ENCODE measurements around the gene TRPM2. TPM values are rescaled to one million over a fixed set of nuclear protein-coding genes. Genes with fewer than 3 reads are reported as not detected.

The TRPM2 gene
- total RNA-seq, 4 donors from 2014 or later = 0.15 to 0.52 (median 0.44) TPM

DNA sequence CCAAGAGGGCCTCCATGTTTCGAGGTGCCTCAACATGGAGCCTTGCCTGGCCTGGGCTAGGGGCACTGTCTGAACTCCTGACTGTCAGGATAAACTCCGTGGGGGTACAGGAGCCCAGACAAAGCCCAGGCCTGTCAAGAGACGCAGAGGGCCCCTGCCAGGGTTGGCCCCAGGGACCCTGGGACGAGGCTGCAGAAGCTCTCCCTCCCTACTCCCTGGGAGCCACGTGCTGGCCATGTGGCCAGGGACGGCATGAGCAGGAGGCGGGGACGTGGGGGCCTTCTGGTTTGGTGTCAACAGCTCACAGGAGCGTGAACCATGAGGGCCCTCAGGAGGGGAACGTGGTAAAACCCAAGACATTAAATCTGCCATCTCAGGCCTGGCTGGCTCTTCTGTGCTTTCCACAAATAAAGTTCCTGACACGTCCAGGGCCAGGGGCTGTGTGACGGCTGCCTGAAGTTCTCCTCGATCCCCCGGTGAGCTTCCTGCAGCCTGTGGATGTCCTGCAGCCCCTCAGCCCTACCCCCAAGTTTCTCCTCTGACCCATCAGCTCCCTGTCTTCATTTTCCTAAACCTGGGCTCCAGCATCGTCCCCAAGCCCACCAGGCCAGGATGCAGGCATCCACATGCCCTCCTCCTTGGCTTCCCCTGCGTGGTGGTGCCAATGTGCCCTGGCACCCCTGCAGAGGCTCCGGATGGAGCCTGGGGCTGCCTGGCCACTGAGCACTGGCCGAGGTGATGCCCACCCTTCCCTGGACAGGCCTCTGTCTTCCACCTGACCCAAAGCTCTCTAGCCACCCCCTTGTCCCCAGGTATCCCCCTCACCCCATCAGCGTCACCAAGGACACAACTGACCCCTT, 89.1 kb downstream of the TRPM2 start:
- H3K27ac ChIP-seq = no peak overlapping the region
- no peak overlapping the region for H3K4me3 ChIP-seq
- DNase-seq (no peak), ATAC-seq (no peak)
- no peaks in the 10 kb centered on the region for H3K9me3 ChIP-seq
- H3K27me3 ChIP-seq = peaks cover 6 to 12% (median 10%) of the 10 kb centered on the region in 3 donors
- in situ Hi-C loops (cut with MboI; ENCODE audit: low sequenced_read_pairs in 4 of 4) (no loop called here), intact Hi-C loops (cut with DNase I; ENCODE audit: low total_unique reads) (no loop called here)
- TF ChIP-seq, protein P1, sequence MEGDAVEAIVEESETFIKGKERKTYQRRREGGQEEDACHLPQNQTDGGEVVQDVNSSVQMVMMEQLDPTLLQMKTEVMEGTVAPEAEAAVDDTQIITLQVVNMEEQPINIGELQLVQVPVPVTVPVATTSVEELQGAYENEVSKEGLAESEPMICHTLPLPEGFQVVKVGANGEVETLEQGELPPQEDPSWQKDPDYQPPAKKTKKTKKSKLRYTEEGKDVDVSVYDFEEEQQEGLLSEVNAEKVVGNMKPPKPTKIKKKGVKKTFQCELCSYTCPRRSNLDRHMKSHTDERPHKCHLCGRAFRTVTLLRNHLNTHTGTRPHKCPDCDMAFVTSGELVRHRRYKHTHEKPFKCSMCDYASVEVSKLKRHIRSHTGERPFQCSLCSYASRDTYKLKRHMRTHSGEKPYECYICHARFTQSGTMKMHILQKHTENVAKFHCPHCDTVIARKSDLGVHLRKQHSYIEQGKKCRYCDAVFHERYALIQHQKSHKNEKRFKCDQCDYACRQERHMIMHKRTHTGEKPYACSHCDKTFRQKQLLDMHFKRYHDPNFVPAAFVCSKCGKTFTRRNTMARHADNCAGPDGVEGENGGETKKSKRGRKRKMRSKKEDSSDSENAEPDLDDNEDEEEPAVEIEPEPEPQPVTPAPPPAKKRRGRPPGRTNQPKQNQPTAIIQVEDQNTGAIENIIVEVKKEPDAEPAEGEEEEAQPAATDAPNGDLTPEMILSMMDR (IDR thresholded peaks at IDR 0.05 in 4 of 5, conservative IDR thresholded peaks at IDR 0.05 in 1 of 5) = no peak
- TF ChIP-seq POLR2A (IDR thresholded peaks at IDR 0.05) = no peak
- H3K4me1 ChIP-seq = no peaks in the 10 kb centered on the region
- H3K36me3 ChIP-seq = no peaks in the 10 kb centered on the region

DNA sequence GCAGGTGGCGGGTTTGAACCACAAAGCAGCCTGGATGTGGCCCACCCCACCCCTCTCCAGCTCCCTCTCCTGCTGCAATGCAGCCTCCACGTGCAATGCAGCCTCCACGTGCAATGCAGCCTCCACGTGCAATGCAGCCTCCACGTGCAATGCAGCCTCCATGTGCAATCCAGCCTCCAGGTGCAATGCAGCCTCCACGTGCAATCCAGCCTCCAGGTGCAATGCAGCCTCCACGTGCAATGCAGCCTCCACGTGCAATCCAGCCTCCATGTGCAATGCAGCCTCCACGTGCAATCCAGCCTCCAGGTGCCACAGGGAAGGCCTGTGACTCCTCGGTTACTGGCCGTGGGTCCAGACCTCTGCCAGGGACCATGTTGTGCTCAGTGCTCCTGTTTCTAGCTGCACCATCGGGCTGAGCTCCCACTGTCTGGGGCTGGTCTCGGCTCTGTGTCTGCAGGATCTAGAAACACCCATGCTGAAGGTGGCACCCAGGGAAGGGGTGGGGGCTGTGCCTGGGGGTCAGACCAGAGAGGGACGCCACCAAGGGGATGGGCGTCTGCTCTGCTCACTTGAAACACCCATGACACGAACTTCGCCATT, 90.0 kb downstream of the TRPM2 start:
- DNase-seq (no peak), ATAC-seq (no peak)
- intact Hi-C loops (cut with DNase I; ENCODE audit: low total_unique reads) = no loop called here
- Histone ChIP-seq H3K36me3 (no peaks in the 10 kb centered on the region), H3K4me1 (no peaks in the 10 kb centered on the region), H3K9me3 (no peaks in the 10 kb centered on the region), H3K27me3 (peaks cover 6 to 10% (median 6%) of the 10 kb centered on the region in 3 donors), H3K4me3 (no peak overlapping the region), H3K27ac (no peak overlapping the region)
- in situ Hi-C loops (cut with MboI; ENCODE audit: low sequenced_read_pairs in 4 of 4) = no loop called here
- TF ChIP-seq, protein P1 (IDR thresholded peaks at IDR 0.05 in 4 of 5, conservative IDR thresholded peaks at IDR 0.05 in 1 of 5) = no peak
- no peak for TF ChIP-seq POLR2A (IDR thresholded peaks at IDR 0.05)

DNA sequence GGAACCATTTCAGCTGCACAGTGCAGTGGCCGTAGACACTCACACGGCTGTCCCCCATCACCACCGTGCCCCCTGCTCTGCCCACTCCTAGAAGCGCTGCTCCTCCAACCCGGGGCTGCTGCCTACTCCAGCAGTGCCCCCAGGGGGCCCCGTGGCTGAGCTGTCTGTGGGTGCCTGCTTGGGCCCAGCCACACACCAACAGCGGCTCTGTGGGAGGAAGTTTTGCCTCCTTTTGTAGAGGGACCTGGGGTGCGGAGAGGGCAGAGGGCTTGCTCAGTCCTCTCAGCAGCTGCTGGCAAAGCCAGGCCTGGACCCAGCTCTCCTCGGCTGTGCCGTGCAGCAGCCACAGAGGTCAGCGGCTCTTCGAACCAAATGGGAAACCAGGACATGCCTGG, 90.5 kb downstream of the TRPM2 start:
- no peak for TF ChIP-seq POLR2A (IDR thresholded peaks at IDR 0.05)
- TF ChIP-seq, protein P1 (IDR thresholded peaks at IDR 0.05 in 4 of 5, conservative IDR thresholded peaks at IDR 0.05 in 1 of 5) = no peak
- Histone ChIP-seq H3K36me3 (no peaks in the 10 kb centered on the region), H3K4me3 (no peak overlapping the region), H3K27me3 (peaks cover under 1 to 9% (median 8%) of the 10 kb centered on the region in 3 donors), H3K27ac (no peak overlapping the region), H3K9me3 (no peaks in the 10 kb centered on the region), H3K4me1 (no peaks in the 10 kb centered on the region)
- intact Hi-C loops (cut with DNase I; ENCODE audit: low total_unique reads) = no loop called here
- DNase-seq (no peak), ATAC-seq (no peak)
- in situ Hi-C loops (cut with MboI; ENCODE audit: low sequenced_read_pairs in 4 of 4) = no loop called here

DNA sequence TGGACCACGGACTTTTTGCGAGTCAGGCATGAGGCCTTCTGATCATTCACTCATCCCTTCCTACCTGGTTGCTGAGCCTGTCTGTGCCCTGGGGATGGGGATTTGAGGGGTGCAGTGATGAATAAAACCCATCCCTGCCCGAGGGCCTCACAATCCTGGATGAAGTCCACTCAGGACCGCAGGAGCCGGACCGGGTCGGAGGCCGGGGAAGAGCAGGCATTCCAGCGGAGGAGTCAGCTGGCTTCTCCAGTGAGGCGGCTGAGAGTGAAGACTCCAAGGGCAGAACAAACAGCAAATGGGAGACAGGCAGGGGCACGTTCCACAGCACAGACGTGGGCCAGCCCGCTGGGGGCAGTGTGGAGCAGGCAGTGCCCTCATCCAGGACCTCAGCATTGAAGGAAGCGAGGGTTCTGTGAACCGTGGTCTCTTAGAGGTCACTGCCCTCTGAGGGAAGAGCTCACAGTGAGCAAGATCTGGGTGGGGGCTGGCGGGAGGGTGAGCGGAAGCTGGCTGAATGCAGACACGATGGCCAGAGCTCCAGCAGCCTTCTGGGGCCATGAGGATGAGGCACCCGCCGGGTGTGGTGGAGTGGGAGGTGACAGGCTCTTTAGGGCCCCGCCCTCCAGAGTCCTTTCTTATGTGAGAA, 91.0 kb downstream of the TRPM2 start:
- intact Hi-C loops (cut with DNase I; ENCODE audit: low total_unique reads) (no loop called here), in situ Hi-C loops (cut with MboI; ENCODE audit: low sequenced_read_pairs in 4 of 4) (no loop called here)
- no peak for ATAC-seq
- no peak for TF ChIP-seq POLR2A (IDR thresholded peaks at IDR 0.05)
- TF ChIP-seq, protein P1 (IDR thresholded peaks at IDR 0.05 in 4 of 5, conservative IDR thresholded peaks at IDR 0.05 in 1 of 5) = no peak
- Histone ChIP-seq H3K36me3 (no peaks in the 10 kb centered on the region), H3K9me3 (no peaks in the 10 kb centered on the region), H3K4me3 (no peak overlapping the region), H3K27me3 (peaks cover 0 to 9% (median 7%) of the 10 kb centered on the region in 3 donors), H3K27ac (no peak overlapping the region), H3K4me1 (no peaks in the 10 kb centered on the region)
- DNase-seq = no peak
